ENCODE measurements around the gene IPO11.
"Not testable (repeated sequence)": the region's sequence is repeated elsewhere in the genome, so short reads cannot be mapped to it uniquely, and the experiment has no call there.

Gene IPO11

DNA sequence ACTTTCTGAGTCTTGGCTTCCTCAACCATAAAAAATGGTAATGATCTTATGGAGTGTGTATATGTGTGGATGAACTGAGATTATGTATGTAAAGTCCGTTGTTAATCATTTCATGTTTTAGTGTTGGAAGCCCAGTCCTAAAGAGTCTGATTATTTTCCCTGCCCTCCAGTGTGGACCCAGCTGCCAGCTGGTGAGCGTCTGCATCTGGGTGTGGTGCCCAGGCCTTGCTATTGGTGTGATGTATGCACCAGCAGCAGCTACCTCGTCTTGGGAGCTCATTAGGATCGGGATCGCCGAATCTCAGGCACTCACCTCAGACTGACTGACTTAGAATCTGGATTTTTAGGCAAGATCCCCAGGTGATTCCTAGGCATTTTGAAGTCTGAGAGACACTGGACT is 229.9 kb downstream of the IPO11 start:
- no peak for DNase-seq (ENCODE audit: low read depth in 2 of 2, low spot score in 1 of 2)

DNA sequence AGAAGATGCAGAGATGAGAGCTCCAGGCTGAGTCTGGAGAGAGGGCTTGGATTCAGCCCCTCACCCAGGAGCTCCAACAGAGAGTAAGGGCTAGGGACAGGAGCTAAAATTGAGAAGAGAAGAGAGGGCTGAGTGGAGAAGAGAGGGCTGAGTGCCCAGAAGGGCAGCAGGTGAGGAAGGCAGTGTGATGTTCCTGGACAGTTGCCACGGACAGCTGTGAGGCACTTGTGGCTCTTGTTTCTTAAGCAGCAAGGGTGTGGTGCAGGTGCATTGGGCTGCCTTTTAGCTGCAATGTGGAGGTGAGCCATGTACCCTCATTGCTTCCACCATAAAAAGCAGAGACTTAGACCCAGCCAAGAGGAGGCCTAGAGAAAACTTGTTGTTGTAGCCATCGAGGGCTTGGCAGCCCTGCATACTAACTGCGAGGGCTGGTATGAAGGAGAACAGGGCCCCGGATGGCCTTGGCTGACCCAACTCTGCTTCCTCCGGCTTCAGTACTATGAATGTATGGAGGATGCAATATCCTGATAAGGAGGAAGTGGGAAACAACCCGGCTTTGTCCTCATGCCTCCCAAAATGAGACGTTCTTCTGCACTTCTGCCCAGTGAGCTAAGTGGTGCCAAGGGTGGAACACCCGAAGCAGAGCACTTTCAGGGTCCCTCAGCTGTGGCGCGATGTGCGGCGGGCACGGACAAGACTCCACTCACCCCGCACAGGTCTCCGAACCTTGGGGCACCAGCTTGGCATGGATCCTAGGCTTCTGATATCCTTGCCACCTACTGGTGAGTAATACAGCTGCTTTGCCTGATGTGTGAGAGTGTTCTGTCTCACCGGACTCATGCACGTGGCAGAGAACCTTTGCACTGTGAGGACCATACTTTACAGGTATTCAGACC is 231.2 kb downstream of the IPO11 start:
- no peak for DNase-seq (ENCODE audit: low read depth in 2 of 2, low spot score in 1 of 2)

DNA sequence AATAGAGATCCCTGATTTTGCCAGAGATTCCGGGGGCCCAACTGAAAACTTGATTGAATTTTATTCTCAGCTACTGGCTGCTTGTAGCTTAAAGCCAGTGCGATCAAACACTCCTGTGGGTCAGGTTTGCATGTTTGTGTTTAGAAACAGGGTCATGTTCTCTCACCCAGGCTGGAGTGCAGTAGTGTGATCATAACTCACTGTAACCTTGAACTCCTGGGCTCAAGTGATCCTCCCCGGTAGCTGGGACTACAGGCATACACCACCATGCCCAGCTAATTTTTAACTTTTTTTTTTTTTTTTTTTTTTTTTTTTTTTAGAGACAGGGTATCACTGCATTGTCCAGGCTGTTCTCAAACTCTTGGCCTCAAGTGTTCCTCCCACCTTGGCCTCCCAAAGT is 232.7 kb downstream of the IPO11 start:
- no peak for DNase-seq (ENCODE audit: low read depth in 2 of 2, low spot score in 1 of 2)

DNA sequence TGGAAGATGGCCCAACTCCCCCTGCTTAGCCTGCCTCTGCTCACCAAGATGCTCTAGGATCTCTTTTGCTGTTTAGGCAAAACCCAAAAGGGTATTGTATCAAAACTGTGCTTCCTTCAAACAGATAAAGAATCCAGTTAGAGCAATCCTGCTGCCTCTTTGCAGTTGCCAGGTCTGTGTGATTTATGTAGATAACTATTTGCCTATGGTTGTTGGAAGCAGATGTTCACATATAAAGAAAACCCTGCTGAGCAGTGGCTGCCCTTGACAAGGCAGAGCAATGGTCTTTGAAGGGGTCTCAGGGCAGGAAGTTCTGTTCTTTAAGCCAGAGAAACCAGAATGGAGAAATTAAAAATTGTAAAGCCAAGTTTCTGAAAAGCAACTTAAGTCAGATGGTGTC is 234.7 kb downstream of the IPO11 start:
- no peak for DNase-seq (ENCODE audit: low read depth in 2 of 2, low spot score in 1 of 2)

DNA sequence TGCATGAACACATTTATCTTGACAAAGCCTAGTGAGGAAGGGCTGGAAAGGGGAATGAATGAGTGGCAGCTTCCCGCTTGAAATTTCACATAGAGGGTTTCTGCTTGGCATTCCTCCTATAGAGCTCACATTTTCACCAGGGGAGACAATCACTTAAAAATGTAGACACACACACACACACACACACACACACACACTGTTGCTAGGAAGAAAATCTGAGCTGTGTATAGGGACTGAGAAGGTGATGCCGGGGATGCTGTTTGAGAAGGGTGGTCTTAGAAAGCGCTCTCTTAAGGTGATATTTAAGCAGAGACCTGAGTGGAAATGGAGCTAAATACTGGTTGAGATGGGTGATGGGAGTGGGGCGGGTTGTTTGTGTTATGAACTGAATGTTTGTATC is 236.5 kb downstream of the IPO11 start:
- DNase-seq (ENCODE audit: low read depth in 2 of 2, low spot score in 1 of 2): no peak

DNA sequence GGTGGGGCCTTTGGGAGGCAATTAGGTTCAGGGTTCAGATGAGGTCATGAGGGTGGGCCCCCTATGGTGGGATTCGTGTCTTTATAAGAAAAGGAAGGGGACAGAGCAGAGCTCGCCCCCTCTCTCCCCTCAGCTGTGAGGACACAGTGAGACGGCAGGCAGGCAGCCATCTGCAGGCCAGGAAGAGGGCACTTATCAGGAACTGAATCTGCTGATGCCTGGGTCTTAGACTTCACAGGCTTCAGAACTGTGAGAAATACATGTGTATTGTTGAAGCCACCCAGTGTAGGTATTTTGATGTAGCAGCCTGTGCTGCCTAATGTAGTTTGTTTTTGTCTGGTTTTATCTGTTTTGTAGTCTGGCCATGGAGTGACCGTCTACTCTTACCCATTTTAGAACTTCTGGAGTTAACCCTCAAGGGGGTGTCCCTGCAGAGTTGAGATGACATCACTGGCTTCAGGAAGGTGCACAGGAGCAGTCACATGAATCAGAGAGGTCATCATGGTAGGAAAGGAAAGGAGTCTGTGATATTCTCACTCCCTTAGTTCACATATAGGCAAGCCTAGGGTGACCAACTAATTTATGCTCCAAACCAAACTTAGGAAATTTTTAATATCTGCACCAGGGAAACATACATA is 237.0 kb downstream of the IPO11 start:
- DNase-seq (ENCODE audit: low read depth in 2 of 2, low spot score in 1 of 2): no peak

DNA sequence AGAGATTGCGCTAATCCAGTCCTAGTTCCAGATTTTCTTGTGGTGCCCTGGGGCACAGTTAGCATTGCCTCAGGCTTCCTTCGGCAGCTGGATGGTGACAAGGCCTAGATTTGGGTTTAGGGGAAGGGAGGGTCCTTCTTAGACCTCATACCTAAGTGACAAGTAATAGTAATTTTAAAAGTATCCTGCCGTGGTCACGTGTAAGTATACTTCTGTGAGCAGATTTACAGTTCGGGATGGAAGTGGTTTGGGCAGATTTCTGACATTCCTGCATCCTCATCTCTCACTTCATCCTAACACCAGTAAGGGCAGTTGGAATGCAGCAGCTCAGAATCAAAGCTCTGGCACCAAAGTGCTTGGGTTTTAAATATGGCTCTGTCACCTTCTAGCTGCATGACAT is 237.6 kb downstream of the IPO11 start:
- no peak for DNase-seq (ENCODE audit: low read depth in 2 of 2, low spot score in 1 of 2)

GRCh38 chr5:62652225-62652624 is 239.7 kb downstream of the IPO11 start:
- DNase-seq (ENCODE audit: low read depth in 2 of 2, low spot score in 1 of 2): no peak

GRCh38 chr5:62653001-62653863 is 240.7 kb downstream of the IPO11 start:
- DNase-seq (ENCODE audit: low read depth in 2 of 2, low spot score in 1 of 2): no peak

- no peak for DNase-seq (ENCODE audit: low read depth in 2 of 2, low spot score in 1 of 2)
Observed at GRCh38 chr5:62653864-62654575, 241.5 kb downstream of the IPO11 start.

DNA sequence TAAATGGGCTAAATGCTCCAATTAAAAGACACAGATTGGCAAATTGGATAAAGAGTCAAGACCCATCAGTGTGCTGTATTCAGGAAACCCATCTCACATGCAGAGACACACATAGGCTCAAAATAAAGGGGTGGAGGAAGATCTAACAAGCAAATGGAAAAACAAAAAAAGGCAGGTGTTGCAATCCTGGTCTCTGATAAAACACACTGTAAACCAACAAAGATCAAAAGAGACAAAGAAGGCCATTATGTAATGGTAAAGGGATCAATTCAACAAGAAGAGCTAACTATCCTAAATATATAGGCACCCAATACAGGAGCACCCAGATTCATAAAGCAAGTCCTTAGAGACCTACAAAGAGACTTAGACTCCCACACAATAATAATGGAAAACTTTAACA is 245.2 kb downstream of the IPO11 start:
- not testable (repeated sequence) for DNase-seq (ENCODE audit: low read depth in 2 of 2, low spot score in 1 of 2)

DNA sequence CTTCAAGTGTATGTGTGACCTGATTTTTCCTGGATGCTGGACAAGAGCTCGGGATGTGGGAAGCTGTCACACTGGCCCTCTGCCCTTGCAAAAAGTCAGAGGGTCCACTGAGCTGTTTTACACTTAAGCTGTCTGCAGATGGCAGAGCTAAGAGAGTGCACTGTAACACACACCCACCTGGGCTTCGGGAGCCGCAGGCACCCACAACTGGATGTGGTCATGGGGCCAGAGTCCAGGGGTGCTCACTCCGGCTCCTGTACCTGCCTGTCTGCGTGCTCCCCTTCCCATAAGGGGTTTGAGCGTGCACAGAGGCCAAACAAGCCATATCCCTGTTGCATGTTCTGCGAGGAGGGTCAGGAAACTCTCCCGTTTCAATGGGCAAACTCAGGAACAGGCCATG is 248.6 kb downstream of the IPO11 start:
- DNase-seq (ENCODE audit: low read depth in 2 of 2, low spot score in 1 of 2): no peak

GRCh38 chr5:62662521-62662920 is 250.0 kb downstream of the IPO11 start:
- DNase-seq (ENCODE audit: low read depth in 2 of 2, low spot score in 1 of 2): no peak

GRCh38 chr5:62671479-62671878 is 258.9 kb downstream of the IPO11 start:
- no peak for DNase-seq (ENCODE audit: low read depth in 2 of 2, low spot score in 1 of 2)

DNA sequence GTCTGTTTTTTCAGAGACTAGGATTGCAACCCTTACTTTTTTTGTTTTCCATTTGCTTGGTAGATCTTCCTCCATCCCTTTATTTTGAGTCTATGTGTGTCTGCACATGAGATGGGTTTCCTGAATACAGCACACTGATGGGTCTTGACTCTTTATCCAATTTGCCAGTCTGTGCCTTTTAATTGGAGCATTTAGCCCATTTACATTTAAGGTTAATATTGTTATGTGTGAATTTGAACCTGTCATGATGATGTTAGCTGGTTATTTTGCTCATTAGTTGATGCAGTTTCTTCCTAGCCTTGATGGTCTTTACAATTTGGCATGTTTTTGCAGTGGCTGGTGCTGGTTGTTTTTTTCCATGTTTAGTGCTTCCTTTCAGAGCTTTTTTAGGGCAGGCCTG is 264.0 kb downstream of the IPO11 start:
- not testable (repeated sequence) for DNase-seq (ENCODE audit: low read depth in 2 of 2, low spot score in 1 of 2)
